Parietal lobe (tissue), 1 donor: ENCODE measurements around the gene FCER1G. TPM values are rescaled to one million over a fixed set of nuclear protein-coding genes. Genes with fewer than 3 reads are reported as not detected.

ENCODE experiments used
- total RNA-seq: library from RNA; depleted of rRNA; stranded (reverse); fragments of >200 nt; gene quantifications from one replicate; pipeline ENCODE4 v1.2.3, GENCODE V29; 2014

The FCER1G gene
- total RNA-seq = 3.8 TPM

GRCh38 chr1:161215076-161215475 lies at the start of gene FCER1G:
TSS of gene FCER1G (plus strand) at chr1:161215295. CDS start at chr1:161215322, 27 bp downstream.

GRCh38 chr1:161165742-161166668 lies 49.1 kb upstream of the FCER1G start, which contains the start of gene PPOX:
TSS of gene PPOX (plus strand) at chr1:161166426. CDS start at chr1:161166848, 422 bp downstream.

DNA sequence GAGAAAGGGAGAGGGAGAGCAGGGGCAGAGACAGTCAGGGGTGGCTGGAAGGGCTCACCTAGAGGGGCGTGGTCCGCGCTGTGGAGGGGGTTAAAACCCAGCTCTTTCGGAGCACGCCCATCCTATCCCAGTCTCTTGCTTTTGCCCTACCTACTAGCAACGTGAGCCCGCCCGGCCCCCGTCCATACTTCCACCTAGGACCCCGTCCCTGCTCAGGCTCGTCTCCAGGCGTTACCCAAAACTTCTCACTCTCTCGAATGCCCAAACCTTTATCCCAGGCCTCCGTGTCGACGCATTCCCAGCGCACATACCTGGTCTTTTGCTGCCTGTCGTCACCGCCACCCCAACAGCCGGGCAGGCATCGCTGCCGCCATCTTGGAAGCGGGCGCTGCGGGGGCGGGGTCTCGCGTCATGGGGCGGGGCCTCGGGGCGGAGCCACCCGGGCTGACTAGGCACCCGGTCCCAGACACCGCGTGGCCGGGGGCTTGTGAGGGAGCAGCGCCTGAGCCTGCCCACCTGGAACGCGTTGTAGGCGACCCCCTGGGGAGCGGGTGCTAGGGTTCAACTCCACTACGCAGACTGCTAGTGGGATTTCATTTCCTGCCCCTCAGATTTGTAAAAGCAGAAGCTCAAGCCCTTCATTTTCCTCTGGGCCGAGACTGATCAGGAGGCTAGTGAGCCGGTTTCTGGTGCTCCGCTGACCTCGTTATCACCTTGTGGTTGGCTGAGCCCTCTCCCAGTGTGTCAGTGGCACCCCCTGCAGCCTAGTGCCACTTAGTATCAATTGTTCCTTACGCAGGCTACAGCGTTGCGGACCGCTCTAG lies 37.8 kb upstream of the FCER1G start, which contains the start of gene B4GALT3:
Gene B4GALT3, minus strand, starts transcription at position 396 of the 824 bp plus-strand sequence. CDS start 1,447 bp downstream, outside the sequence.

GRCh38 chr1:161198897-161199431 lies 16.1 kb upstream of the FCER1G start, which contains the start of gene ADAMTS4:
TSS of gene ADAMTS4 (minus strand) at chr1:161199054. CDS start at chr1:161198627, 427 bp downstream.

DNA sequence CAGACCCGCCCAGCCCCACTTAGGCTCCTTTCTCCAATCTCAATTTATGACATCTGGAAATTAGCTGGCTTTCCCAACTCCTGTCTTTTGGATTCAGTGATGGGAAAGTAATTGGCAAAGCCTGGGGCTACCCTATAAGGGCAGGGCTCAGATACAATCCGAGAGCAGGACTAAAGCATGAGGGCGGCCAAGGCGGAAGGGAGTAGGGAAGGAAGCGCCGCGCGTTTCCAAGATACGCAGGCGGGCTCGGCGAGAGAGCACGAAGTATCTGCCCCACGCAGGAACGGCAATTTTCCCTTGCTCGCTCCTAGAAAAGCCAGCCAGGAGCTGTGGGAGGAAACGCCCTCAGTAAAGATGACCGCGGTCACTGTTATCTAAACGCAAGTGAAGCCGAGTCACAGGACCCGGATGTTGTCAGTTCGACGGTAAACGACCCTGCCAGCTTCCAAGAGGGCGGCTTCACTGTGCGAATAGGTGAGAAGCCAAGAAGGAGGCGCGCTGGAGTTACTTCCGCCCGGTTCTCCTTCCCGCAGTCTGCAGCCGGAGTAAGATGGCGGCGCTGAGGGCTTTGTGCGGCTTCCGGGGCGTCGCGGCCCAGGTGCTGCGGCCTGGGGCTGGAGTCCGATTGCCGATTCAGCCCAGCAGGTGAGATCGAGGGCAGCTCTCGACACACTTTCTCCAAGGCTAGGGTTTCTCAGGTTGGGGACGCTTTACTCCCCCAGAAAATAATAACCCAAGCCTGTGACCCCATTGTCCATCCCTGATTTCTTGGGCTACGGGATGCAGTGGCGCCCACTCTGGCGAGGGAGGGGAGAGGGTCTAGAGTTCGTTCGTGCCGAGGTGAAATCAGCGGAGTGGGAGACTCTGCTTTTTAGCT lies 13.0 kb upstream of the FCER1G start, which contains the start of gene NDUFS2:
Gene NDUFS2, plus strand, starts transcription at position 532 of the 877 bp plus-strand sequence. Its CDS starts 19 bp downstream, at position 551.

DNA sequence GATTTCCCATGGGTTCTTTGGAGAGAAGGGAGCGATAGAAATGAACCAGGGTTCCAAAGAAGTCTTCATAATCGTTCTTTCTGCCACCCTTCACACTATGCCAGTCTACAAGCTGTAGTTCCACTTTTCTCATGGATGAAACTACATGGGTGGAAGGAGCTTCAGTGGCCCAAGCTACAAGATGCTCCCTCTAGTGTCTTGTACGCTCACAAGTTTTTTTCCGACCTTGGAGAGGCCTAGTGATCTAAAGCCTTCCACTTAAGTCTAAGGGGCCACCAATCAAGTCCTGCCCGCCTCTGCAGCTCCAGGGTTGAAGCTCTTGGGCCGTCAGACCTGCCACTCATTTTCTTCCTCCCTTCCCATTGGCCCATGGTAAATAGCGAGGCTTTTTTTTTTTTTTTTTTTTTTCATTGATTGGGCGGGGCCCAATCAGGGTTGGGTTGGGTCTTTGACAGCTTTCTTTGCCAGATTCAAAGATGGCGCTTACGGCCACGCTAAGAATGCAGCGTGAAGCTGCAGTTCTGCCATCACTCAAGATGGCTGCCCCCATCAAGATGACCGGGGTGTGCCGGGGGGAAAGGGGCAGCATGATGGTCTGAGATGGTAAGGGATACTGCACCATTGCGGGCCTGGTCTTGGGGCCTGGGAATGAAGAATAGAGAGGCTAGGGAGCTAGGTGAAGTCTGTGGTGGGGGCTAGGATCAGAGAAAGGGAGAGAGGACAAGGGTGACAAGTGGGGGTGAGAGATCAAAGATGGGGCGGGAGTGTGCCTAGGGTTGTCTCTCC lies 10.6 kb downstream of the FCER1G start, which contains the start of gene TOMM40L:
Gene TOMM40L, plus strand, starts transcription at position 527 of the 786 bp plus-strand sequence. CDS start 430 bp downstream, outside the sequence.

GRCh38 chr1:161238039-161238473 lies 23.0 kb downstream of the FCER1G start, which contains the start of gene NR1I3:
TSS of gene NR1I3 (minus strand) at chr1:161238203. CDS start at chr1:161236565, 1,638 bp downstream.

GRCh38 chr1:161258439-161259344 lies 43.6 kb downstream of the FCER1G start, which contains the start of gene PCP4L1:
TSS of gene PCP4L1 (plus strand) at chr1:161258745. CDS start at chr1:161258975, 230 bp downstream.

Other genes starting within 250 kb of the FCER1G start
- 18.8 TPM for gene F11R, start 194.1 kb upstream of the FCER1G start, total RNA-seq
- 35.1 TPM for gene TSTD1, start 176.3 kb upstream of the FCER1G start, total RNA-seq
- gene USF1, start 169.3 kb upstream of the FCER1G start, total RNA-seq = 121 TPM
- gene ARHGAP30, start 145.4 kb upstream of the FCER1G start, total RNA-seq = 0.31 TPM
- gene NECTIN4, start 125.7 kb upstream of the FCER1G start, total RNA-seq = not detected
- 1.6 TPM for gene KLHDC9, start 116.9 kb upstream of the FCER1G start, total RNA-seq
- gene PFDN2, start 97.3 kb upstream of the FCER1G start, total RNA-seq = 30.0 TPM
- gene NIT1, start 97.2 kb upstream of the FCER1G start, total RNA-seq = 26.3 TPM
- 20.0 TPM for gene DEDD, start 82.6 kb upstream of the FCER1G start, total RNA-seq
- gene UFC1, start 61.3 kb upstream of the FCER1G start, total RNA-seq = 81.1 TPM
- gene USP21, start 55.8 kb upstream of the FCER1G start, total RNA-seq = 22.2 TPM
- 26.3 TPM for gene PPOX, start 48.9 kb upstream of the FCER1G start, total RNA-seq
- gene B4GALT3, start 37.8 kb upstream of the FCER1G start, total RNA-seq = 20.0 TPM
- gene ADAMTS4, start 16.2 kb upstream of the FCER1G start, total RNA-seq = 0.31 TPM
- 128 TPM for gene NDUFS2, start 12.9 kb upstream of the FCER1G start, total RNA-seq
- not detected for gene APOA2, start 8.3 kb downstream of the FCER1G start, total RNA-seq
- gene TOMM40L, start 10.8 kb downstream of the FCER1G start, total RNA-seq = 25.4 TPM
- gene NR1I3, start 22.9 kb downstream of the FCER1G start, total RNA-seq = not detected
- 1.9 TPM for gene PCP4L1, start 43.5 kb downstream of the FCER1G start, total RNA-seq
- gene MPZ, start 94.7 kb downstream of the FCER1G start, total RNA-seq = 2.2 TPM
- gene SDHC, start 99.1 kb downstream of the FCER1G start, total RNA-seq = 21.6 TPM
- gene CFAP126, start 152.6 kb downstream of the FCER1G start, total RNA-seq = not detected